Peyer's patch (tissue), 4 donors: ENCODE data around the gene FOXL3. TPM values are rescaled to one million over a fixed set of nuclear protein-coding genes. Genes with fewer than 3 reads are reported as not detected.

Experiments used
- DNase-seq, 3 donors: peaks; one replicate each; pipeline ENCODE4 v3.0.0-alpha.2; 2017 to 2019
- H3K27ac ChIP-seq, 4 donors: fragments of 200-600 bp; sonication (generic); one replicate each; pipeline ENCODE4 v1.5.1; 2016 to 2019
- H3K27me3 ChIP-seq, 2 donors: fragments of 200-600 bp; sonication (generic); one replicate each; pipeline ENCODE4 v1.5.1; 2019
- H3K36me3 ChIP-seq, 3 donors: fragments of 200-600 bp; sonication (generic); one replicate each; pipeline ENCODE4 v1.5.1; 2016 to 2019
- H3K4me1 ChIP-seq, 4 donors: fragments of 200-600 bp; sonication (generic); one replicate each; pipeline ENCODE4 v1.5.1; 2016 to 2019
- H3K4me3 ChIP-seq, 4 donors: fragments of 200-600 bp; sonication (generic); 1 replicate in 3 of 4; 2 replicates in 1 of 4; pipeline ENCODE4 v1.5.1; 2016 to 2019; ENCODE audit warnings: mild to moderate bottlenecking in 1 of 4
- H3K9me3 ChIP-seq, 4 donors: fragments of 200-600 bp; sonication (generic); one replicate each; pipeline ENCODE4 v1.5.1; 2016 to 2019; ENCODE audit warnings: mild to moderate bottlenecking in 1 of 4
- POLR2A ChIP-seq, 2 donors: fragments of 450-650 bp; IDR thresholded peaks; one replicate each; pipeline ENCODE4 v1.5.1; 2017; ENCODE audit warnings: antibody characterized with exemption in 2 of 2, mild to moderate bottlenecking in 2 of 2, moderate library complexity in 2 of 2
- total RNA-seq, 4 donors: library from RNA; depleted of rRNA; stranded (reverse); fragments of >200 nt; gene quantifications; one replicate each; pipeline ENCODE4 v1.1.0, GENCODE V29; 2016
- TF ChIP-seq, protein P1 (sequence below), 6 experiments: fragments of 450-650 bp in 4 of 6; fragments of 200-600 bp in 2 of 6; sonication (generic) in 1 of 6; IDR thresholded peaks; one replicate each; pipeline ENCODE4 v1.5.1; 2017 to 2019; ENCODE audit warnings: antibody characterized with exemption in 6 of 6, mild to moderate bottlenecking in 3 of 6, moderate library complexity in 1 of 6

FOXL3 gene
- total RNA-seq, 4 donors from 2014 or later: not detected

DNA sequence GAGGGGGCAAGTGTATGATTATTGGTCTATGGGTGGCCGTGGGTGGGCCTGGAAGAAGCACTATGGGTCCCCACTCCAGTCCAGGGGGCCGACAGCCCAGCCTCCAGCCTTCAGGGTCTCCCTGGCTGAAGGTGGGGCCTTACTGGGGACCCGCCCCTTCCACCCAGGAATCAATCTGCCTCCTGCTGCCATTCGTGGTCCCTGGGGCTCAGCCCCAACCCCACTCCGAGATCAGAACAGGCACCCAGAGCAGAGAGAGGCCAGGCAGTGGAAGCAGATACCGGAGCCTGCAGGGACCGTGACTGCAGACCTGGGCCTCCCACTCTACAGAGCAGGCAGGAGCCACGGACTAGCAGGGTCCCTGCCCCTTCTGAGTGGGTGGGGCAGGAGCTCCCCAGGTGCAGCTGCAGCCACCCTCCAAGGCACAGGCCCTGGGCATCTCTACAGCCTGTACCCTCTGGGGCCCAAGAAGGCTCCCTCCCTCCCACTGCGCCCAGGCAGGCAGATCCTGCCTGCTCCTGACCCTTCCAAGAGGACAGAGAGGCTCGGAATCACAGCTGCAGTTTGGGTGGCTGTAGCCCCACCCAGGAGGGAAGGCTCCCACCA, 13.6 kb upstream of the FOXL3 start:
- Histone ChIP-seq H3K36me3 (no peaks in the 10 kb centered on the region), H3K27ac (no peak overlapping the region), H3K4me3 (no peak overlapping the region), H3K9me3 (peaks cover 0 to 6% (median 2%) of the 10 kb centered on the region in 4 donors), H3K4me1 (no peaks in the 10 kb centered on the region), H3K27me3 (no peaks in the 10 kb centered on the region)
- TF ChIP-seq, protein P1, sequence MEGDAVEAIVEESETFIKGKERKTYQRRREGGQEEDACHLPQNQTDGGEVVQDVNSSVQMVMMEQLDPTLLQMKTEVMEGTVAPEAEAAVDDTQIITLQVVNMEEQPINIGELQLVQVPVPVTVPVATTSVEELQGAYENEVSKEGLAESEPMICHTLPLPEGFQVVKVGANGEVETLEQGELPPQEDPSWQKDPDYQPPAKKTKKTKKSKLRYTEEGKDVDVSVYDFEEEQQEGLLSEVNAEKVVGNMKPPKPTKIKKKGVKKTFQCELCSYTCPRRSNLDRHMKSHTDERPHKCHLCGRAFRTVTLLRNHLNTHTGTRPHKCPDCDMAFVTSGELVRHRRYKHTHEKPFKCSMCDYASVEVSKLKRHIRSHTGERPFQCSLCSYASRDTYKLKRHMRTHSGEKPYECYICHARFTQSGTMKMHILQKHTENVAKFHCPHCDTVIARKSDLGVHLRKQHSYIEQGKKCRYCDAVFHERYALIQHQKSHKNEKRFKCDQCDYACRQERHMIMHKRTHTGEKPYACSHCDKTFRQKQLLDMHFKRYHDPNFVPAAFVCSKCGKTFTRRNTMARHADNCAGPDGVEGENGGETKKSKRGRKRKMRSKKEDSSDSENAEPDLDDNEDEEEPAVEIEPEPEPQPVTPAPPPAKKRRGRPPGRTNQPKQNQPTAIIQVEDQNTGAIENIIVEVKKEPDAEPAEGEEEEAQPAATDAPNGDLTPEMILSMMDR (IDR thresholded peaks at IDR 0.05): no peak
- no peak for TF ChIP-seq POLR2A (IDR thresholded peaks at IDR 0.05)
- DNase-seq: no peak

DNA sequence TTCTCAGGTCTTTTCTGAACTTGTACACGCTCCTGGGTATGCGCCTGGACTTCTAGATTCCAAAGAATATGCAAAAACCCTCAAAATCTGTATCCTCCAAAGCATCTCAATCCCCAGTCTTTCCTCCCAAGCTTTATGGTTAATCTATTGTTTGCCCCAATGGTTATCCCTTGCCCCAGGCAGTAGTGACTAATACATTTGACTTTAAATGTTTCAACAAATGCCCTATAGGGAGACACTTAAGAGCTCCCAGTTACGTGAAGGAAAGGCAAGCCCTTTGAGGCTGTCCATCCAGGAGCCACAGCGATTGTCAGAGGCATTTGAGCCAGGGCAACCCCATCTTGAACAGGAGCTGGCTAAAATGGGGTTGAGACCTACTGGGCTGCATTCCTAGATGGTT, 12.7 kb upstream of the FOXL3 start:
- Histone ChIP-seq H3K4me1 (no peaks in the 10 kb centered on the region), H3K27me3 (no peaks in the 10 kb centered on the region), H3K36me3 (no peaks in the 10 kb centered on the region), H3K9me3 (peaks cover 0 to 6% (median 2%) of the 10 kb centered on the region in 4 donors), H3K4me3 (no peak overlapping the region), H3K27ac (no peak overlapping the region)
- TF ChIP-seq, protein P1 (IDR thresholded peaks at IDR 0.05): no peak
- TF ChIP-seq POLR2A (IDR thresholded peaks at IDR 0.05): no peak
- DNase-seq: no peak

DNA sequence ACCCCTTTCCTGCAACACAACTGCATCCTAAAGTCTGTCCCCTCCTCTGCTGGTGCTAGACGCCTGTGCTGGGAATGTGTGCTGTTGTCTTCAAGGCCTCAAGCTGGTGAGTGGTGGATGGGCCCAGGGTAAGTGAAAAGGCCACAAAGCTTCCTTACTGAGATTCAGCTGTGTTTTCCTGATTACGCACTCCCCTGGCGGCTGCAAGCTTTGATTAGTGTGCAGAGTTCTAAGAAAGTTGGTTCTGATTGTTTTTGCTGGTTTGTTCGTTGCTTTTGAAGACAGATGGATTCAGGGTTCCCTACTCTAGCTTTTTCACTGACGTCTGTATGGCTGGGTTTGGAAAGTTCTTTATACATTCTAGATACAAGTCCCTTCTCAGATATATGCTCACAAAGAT, 11.9 kb upstream of the FOXL3 start:
- no peaks in the 10 kb centered on the region for H3K36me3 ChIP-seq
- H3K4me1 ChIP-seq: no peaks in the 10 kb centered on the region
- H3K27ac ChIP-seq: no peak overlapping the region
- DNase-seq: no peak
- H3K4me3 ChIP-seq: no peak overlapping the region
- peaks cover 0 to 5% (median 2%) of the 10 kb centered on the region in 4 donors for H3K9me3 ChIP-seq
- no peaks in the 10 kb centered on the region for H3K27me3 ChIP-seq
- TF ChIP-seq, protein P1 (IDR thresholded peaks at IDR 0.05): no peak
- TF ChIP-seq POLR2A (IDR thresholded peaks at IDR 0.05): no peak

DNA sequence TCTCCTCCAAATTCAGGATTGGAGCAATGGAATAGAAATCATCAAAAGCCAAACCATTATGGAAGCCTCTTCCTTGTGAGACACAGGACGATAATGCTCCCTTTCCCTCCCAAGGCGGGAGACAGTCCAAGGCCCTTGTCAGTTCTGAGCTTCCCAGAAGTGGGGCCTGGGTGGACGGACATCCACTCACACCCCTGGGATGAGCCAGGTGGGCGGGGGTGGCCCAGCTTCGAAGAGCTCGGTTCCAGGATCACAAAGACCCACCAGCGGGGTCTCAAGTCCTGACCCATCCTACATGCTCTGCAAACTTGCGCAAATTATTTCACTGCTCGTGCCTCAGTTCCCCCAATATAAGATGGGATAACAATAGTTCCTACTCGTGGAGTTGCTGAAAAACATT, 10.1 kb upstream of the FOXL3 start:
- DNase-seq: peak in 1 of 3 donors; percentile 20
- no peak overlapping the region for H3K27ac ChIP-seq

DNA sequence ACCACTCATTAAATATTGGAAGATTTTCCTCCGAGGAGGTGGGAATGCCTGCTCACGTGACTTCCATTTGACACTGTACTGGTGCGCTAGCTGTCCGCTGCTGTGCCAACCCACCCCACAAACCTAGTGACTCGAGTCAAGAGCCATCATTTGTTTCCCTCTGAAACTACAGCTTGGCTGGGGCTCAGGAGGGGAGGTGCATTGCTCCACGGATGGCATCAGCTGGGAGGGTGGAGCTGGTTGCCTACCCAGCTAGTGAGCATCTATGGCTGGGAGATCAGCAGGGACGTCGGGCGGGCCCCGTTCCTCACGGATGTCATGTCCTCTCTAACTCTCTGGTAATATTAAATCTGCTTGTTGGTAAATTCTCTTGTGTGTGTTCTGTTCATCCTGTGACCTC, 9.5 kb upstream of the FOXL3 start:
- no peak overlapping the region for H3K4me3 ChIP-seq
- peak in 1 of 3 donors; percentile 11 for DNase-seq
- H3K27me3 ChIP-seq: no peaks in the 10 kb centered on the region
- TF ChIP-seq, protein P1 (IDR thresholded peaks at IDR 0.05): no peak
- no peak for TF ChIP-seq POLR2A (IDR thresholded peaks at IDR 0.05)
- no peaks in the 10 kb centered on the region for H3K9me3 ChIP-seq
- H3K27ac ChIP-seq: no peak overlapping the region
- no peaks in the 10 kb centered on the region for H3K36me3 ChIP-seq
- H3K4me1 ChIP-seq: peaks cover 0 to 7% (median 1%) of the 10 kb centered on the region in 4 donors

More for the DNA sequence above, 10.1 kb upstream of the FOXL3 start:
- H3K9me3 ChIP-seq: no peaks in the 10 kb centered on the region
- H3K4me3 ChIP-seq: no peak overlapping the region
- no peaks in the 10 kb centered on the region for H3K36me3 ChIP-seq
- TF ChIP-seq, protein P1 (IDR thresholded peaks at IDR 0.05): no peak
- TF ChIP-seq POLR2A (IDR thresholded peaks at IDR 0.05): no peak
- H3K27me3 ChIP-seq: no peaks in the 10 kb centered on the region
- H3K4me1 ChIP-seq: peaks cover 0 to under 1% (median 0%) of the 10 kb centered on the region in 4 donors
